Measurements from ENCODE around the gene MOCS1. TPM values are rescaled to one million over a fixed set of nuclear protein-coding genes. Genes with fewer than 3 reads are reported as not detected.
A peak's percentile ranks its signal among the peaks of the same experiment; 100 is the strongest.

MOCS1 gene
- total RNA-seq, 4 donors from 2014 or later, result 23.4 to 39.8 (median 33.1) TPM

DNA sequence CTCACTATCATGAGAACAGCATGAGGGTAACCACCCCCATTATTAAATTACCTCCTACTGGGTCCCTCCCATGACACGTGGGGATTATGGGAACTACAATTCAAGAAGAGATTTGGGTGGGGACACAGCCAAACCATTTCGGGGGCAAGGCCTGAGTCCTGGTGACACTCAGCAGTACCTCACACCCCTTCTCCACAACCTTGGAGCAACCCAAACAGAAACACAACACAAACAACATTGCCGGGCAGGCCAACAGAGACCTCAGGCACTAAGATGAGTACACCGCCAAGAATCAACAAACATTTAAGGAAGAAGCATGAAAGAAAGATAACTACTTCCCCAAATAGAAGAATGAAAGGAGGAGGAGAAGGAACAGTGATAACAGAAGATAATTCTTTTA lies 16.9 kb downstream of the MOCS1 start:
- intact Hi-C loops (cut with DNase I), result no loop called here
- Histone ChIP-seq H3K9me3 (no peaks in the 10 kb centered on the region), H3K36me3 (peaks cover 7 to 20% of the 10 kb centered on the region in 2 donors), H3K27me3 (no peaks in the 10 kb centered on the region), H3K4me3 (replicated peaks in 1 of 3) (no peak overlapping the region), H3K27ac (peak overlapping the region in 1 of 3 donors; percentile 17), H3K4me1 (peaks cover 3 to 9% of the 10 kb centered on the region in 2 donors)
- TF ChIP-seq, protein P1, sequence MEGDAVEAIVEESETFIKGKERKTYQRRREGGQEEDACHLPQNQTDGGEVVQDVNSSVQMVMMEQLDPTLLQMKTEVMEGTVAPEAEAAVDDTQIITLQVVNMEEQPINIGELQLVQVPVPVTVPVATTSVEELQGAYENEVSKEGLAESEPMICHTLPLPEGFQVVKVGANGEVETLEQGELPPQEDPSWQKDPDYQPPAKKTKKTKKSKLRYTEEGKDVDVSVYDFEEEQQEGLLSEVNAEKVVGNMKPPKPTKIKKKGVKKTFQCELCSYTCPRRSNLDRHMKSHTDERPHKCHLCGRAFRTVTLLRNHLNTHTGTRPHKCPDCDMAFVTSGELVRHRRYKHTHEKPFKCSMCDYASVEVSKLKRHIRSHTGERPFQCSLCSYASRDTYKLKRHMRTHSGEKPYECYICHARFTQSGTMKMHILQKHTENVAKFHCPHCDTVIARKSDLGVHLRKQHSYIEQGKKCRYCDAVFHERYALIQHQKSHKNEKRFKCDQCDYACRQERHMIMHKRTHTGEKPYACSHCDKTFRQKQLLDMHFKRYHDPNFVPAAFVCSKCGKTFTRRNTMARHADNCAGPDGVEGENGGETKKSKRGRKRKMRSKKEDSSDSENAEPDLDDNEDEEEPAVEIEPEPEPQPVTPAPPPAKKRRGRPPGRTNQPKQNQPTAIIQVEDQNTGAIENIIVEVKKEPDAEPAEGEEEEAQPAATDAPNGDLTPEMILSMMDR (IDR thresholded peaks at IDR 0.05), result no peak
- WGBS, 2 donors, result 70 to 93% methylated on average over 4 of the region's 4 CpGs
- DNase-seq, result no peak

DNA sequence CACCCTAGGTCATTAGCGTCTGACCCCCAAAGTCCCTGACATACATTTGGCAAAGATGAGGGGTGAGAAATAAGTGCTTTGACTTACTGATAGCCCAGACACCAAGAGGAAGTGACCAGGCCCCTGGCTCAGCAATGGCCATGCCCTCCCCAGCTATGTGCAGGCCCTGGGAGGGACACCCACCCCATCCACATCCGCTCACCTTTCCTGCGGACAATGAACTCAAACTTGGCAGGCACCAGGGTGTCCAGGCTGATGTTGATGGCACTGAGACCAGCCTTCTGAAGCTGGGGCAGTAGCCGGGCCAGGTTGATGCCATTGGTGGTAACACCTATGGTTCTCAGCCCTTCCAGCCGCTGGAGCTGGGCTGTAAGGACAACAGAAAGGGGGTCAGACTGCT lies 18.4 kb downstream of the MOCS1 start:
- H3K4me1 ChIP-seq, result peaks cover 17 to 21% of the 10 kb centered on the region in 2 donors
- intact Hi-C loops (cut with DNase I), result no loop called here
- TF ChIP-seq POLR2A (IDR thresholded peaks at IDR 0.05), result no peak
- TF ChIP-seq, protein P1 (IDR thresholded peaks at IDR 0.05), result no peak
- 94 to 98% methylated on average over 4 to 5 of the region's 5 CpGs for WGBS, 2 donors
- no peaks in the 10 kb centered on the region for H3K9me3 ChIP-seq
- DNase-seq, result no peak
- H3K4me3 ChIP-seq (replicated peaks in 1 of 3), result no peak overlapping the region
- H3K27me3 ChIP-seq, result no peaks in the 10 kb centered on the region
- peaks cover 7 to 26% of the 10 kb centered on the region in 2 donors for H3K36me3 ChIP-seq
- no peak overlapping the region for H3K27ac ChIP-seq

DNA sequence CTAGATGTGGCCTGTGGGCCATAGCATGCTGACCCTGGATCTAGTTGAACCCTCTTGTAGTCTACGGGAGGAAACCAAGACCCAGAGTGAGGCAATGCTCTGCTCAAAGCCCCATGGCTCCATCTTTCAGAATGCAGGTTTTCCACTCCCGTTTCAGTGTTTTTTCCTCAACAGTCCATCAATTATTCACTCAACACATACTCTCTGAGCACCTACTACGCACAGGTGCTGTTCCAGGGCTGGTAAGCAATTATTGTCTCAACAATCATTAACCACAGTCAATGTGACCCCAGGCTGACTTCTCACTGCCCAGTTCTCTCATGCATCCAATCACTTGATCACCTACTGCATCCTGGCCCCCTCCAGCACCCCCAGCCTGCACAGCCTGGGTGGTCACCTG lies 20.0 kb downstream of the MOCS1 start:
- Histone ChIP-seq H3K27ac (no peak overlapping the region), H3K4me1 (peaks cover 21 to 22% of the 10 kb centered on the region in 2 donors), H3K4me3 (replicated peaks in 1 of 3) (no peak overlapping the region), H3K36me3 (peaks cover 7 to 26% of the 10 kb centered on the region in 2 donors), H3K27me3 (no peaks in the 10 kb centered on the region), H3K9me3 (no peaks in the 10 kb centered on the region)
- 92 to 97% methylated on average over 3 of the region's 3 CpGs for WGBS, 2 donors
- TF ChIP-seq, protein P1 (IDR thresholded peaks at IDR 0.05), result no peak
- no peak for TF ChIP-seq POLR2A (IDR thresholded peaks at IDR 0.05)
- no peak for DNase-seq
- intact Hi-C loops (cut with DNase I), result no loop called here

DNA sequence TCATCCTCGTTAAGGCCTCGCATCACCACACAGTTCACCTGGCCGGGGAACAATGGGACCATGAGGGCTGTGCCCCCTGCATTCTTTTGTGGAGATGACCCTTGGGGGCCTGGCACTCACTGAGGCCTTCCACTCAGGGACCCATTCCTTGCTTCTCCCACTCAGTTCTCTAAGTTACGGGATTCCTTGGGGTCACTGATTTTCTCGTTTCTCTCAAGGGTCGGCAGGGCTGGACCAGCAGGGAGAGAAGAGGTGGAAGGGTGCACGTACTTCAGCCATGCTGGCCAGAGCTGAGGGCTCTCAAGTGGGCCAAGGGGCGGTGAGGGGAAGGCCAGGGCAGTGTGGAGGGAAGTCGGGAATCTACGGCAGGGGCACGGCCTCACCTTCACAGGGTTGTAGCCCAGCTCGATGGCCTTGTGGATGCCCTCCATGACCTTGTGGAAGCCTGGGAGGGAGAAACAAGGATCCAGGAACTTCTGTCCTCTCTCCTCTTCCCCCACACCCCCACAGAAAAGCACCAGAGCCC lies 20.8 kb downstream of the MOCS1 start:
- H3K27me3 ChIP-seq, result no peaks in the 10 kb centered on the region
- peaks cover 21 to 22% of the 10 kb centered on the region in 2 donors for H3K4me1 ChIP-seq
- no peak for DNase-seq
- H3K27ac ChIP-seq, result no peak overlapping the region
- intact Hi-C loops (cut with DNase I), result no loop called here
- H3K36me3 ChIP-seq, result peaks cover 7 to 26% of the 10 kb centered on the region in 2 donors
- WGBS, 2 donors, result 94 to 95% methylated on average over 12 of the region's 12 CpGs
- H3K4me3 ChIP-seq (replicated peaks in 1 of 3), result no peak overlapping the region
- no peak for TF ChIP-seq POLR2A (IDR thresholded peaks at IDR 0.05)
- TF ChIP-seq, protein P1 (IDR thresholded peaks at IDR 0.05), result no peak
- no peaks in the 10 kb centered on the region for H3K9me3 ChIP-seq

DNA sequence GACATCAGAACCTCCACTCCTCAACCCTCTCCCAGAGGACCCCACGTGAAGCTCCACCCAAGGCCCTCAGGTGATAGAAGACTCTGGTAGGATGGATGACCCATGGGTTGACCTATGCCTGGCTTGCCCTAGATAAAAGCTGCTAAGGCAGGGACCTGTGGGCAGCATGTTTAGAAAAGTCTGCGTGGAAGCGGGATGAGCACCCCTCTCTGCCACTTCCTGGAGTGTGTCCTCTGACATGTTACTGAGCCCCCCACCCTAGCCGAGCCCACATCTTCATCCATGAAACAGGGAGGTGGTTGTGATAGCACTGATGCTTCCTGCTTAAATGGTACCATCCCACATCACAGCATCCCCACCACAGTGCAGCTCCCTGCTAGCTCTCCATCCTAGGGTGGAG lies 21.8 kb downstream of the MOCS1 start:
- intact Hi-C loops (cut with DNase I), result no loop called here
- H3K27me3 ChIP-seq, result no peaks in the 10 kb centered on the region
- no peak for TF ChIP-seq POLR2A (IDR thresholded peaks at IDR 0.05)
- TF ChIP-seq, protein P1 (IDR thresholded peaks at IDR 0.05), result no peak
- H3K4me3 ChIP-seq (replicated peaks in 1 of 3), result no peak overlapping the region
- peaks cover 7 to 26% of the 10 kb centered on the region in 2 donors for H3K36me3 ChIP-seq
- WGBS, 2 donors, result 90 to 100% methylated on average over 4 of the region's 4 CpGs
- no peak for DNase-seq
- H3K9me3 ChIP-seq, result no peaks in the 10 kb centered on the region
- no peak overlapping the region for H3K27ac ChIP-seq
- H3K4me1 ChIP-seq, result peaks cover 19 to 22% of the 10 kb centered on the region in 2 donors

Measured in thyroid gland (tissue), 4 donors.